Astrocyte (in vitro differentiated cells and primary cell): ENCODE measurements around the gene UBALD1. TPM values are rescaled to one million over a fixed set of nuclear protein-coding genes. Genes with fewer than 3 reads are reported as not detected.

ENCODE experiments used
- DNase-seq: peaks from one replicate; pipeline ENCODE4 v3.0.0-alpha.2; 2010; ENCODE audit warnings: low read depth
- FAIRE-seq: peaks from 2 replicates; lab custom pipeline; 2011; peaks lifted over from hg19 to GRCh38; lab: Jason Lieb, UNC
- H2AFZ ChIP-seq: 2 replicates; pipeline ENCODE4 v1.6.0; 2012; ENCODE audit warnings: low read depth, low read length, inconsistent platforms
- H3K27ac ChIP-seq: 2 replicates; pipeline ENCODE4 v1.5.1; 2011; ENCODE audit warnings: low read depth, low read length, inconsistent platforms
- H3K27me3 ChIP-seq: 2 replicates; pipeline ENCODE4 v1.6.0; 2011; ENCODE audit warnings: low read length, inconsistent platforms; ENCODE audit not compliant: insufficient read depth
- H3K36me3 ChIP-seq: 2 replicates; pipeline ENCODE4 v1.5.1; 2011; ENCODE audit warnings: low read length, inconsistent platforms; ENCODE audit not compliant: insufficient read depth
- H3K4me1 ChIP-seq: 2 replicates; pipeline ENCODE4 v1.5.1; 2011; ENCODE audit warnings: low read length, inconsistent platforms; ENCODE audit not compliant: insufficient read depth
- H3K4me2 ChIP-seq: 2 replicates; pipeline ENCODE4 v1.6.0; 2012; ENCODE audit warnings: low read length, inconsistent platforms
- H3K4me3 ChIP-seq: 2 replicates; pipeline ENCODE4 v1.5.1; 2011; ENCODE audit warnings: low read depth, mild to moderate bottlenecking, low read length, inconsistent platforms; ENCODE audit not compliant: insufficient read depth
- H3K79me2 ChIP-seq: 2 replicates; pipeline ENCODE4 v1.6.0; 2012; ENCODE audit warnings: mild to moderate bottlenecking, low read length, inconsistent platforms; ENCODE audit not compliant: insufficient read depth
- H3K9ac ChIP-seq: 2 replicates; pipeline ENCODE4 v1.6.0; 2012; ENCODE audit warnings: mild to moderate bottlenecking, low read length, inconsistent platforms
- H3K9me3 ChIP-seq: 2 replicates; pipeline ENCODE4 v1.5.1; 2012; ENCODE audit warnings: low read depth, mild to moderate bottlenecking, low read length, inconsistent platforms; ENCODE audit not compliant: insufficient read depth
- H4K20me1 ChIP-seq: 2 replicates; pipeline ENCODE4 v1.6.0; 2012; ENCODE audit warnings: low read length, inconsistent platforms; ENCODE audit not compliant: insufficient read depth
- H3K27ac Mint-ChIP-seq: one replicate; pipeline ENCODE4 v1.8.0; 2021; ENCODE audit warnings: mild to moderate bottlenecking, mixed read lengths; ENCODE audit not compliant: unreplicated experiment
- H3K27me3 Mint-ChIP-seq: one replicate; pipeline ENCODE4 v1.8.0; 2021; ENCODE audit warnings: low read depth, mixed read lengths; ENCODE audit not compliant: unreplicated experiment
- H3K36me3 Mint-ChIP-seq: one replicate; pipeline ENCODE4 v1.8.0; 2021; ENCODE audit warnings: low read depth, mixed read lengths; ENCODE audit not compliant: unreplicated experiment
- H3K4me1 Mint-ChIP-seq: one replicate; pipeline ENCODE4 v1.8.0; 2021; ENCODE audit warnings: low read depth, mixed read lengths; ENCODE audit not compliant: unreplicated experiment
- H3K4me3 Mint-ChIP-seq: one replicate; pipeline ENCODE4 v1.8.0; 2021; ENCODE audit warnings: mild to moderate bottlenecking, moderate library complexity, mixed read lengths; ENCODE audit not compliant: unreplicated experiment
- H3K9me3 Mint-ChIP-seq: one replicate; pipeline ENCODE4 v1.8.0; 2021; ENCODE audit warnings: mild to moderate bottlenecking, mixed read lengths; ENCODE audit not compliant: unreplicated experiment
- CTCF ChIP-seq: IDR thresholded peaks from 2 replicates; pipeline ENCODE4 v1.5.1; 2011; ENCODE audit warnings: low read depth, mild to moderate bottlenecking, inconsistent platforms, low read length, moderate library complexity; ENCODE audit not compliant: insufficient read depth
- EZH2 ChIP-seq: IDR thresholded peaks from 2 replicates; pipeline ENCODE4 v1.6.1; 2012; ENCODE audit warnings: mild to moderate bottlenecking, low read length, inconsistent platforms; ENCODE audit not compliant: insufficient read depth
- total RNA-seq: library from RNA; stranded (reverse); gene quantifications from 2 replicates; pipeline ENCODE4 v1.2.1, GENCODE V29; 2021

The UBALD1 gene
- total RNA-seq, 1 donor from 2014 or later: 53.0 TPM

- no peak overlapping the region for H3K4me3 ChIP-seq
- no peaks in the 10 kb centered on the region for H3K36me3 ChIP-seq
- no peak for TF ChIP-seq CTCF
- TF ChIP-seq EZH2: no peak
- Mint-ChIP-seq H3K4me1 (peaks cover 2% of the 10 kb centered on the region), H3K4me3 (no peak overlapping the region), H3K36me3 (no peaks in the 10 kb centered on the region), H3K27ac (no peak overlapping the region), H3K27me3 (no peaks in the 10 kb centered on the region), H3K9me3 (no peaks in the 10 kb centered on the region)
- H4K20me1 ChIP-seq: peaks cover 2% of the 10 kb centered on the region
- H3K27me3 ChIP-seq: no peaks in the 10 kb centered on the region
- no peak overlapping the region for H3K9ac ChIP-seq
- H2AFZ ChIP-seq: no peak overlapping the region
- H3K79me2 ChIP-seq: peaks cover 16% of the 10 kb centered on the region
- H3K9me3 ChIP-seq: no peaks in the 10 kb centered on the region
- no peak overlapping the region for H3K27ac ChIP-seq
- peaks cover 13% of the 10 kb centered on the region for H3K4me1 ChIP-seq
- H3K4me2 ChIP-seq: no peak overlapping the region
- DNase-seq (no peak), FAIRE-seq (no peak)
These were observed 4.1 kb upstream of the UBALD1 start for GRCh38 chr16:4618645-4619418.

GRCh38 chr16:4617880-4618279 is 3.2 kb upstream of the UBALD1 start:
- H3K4me3 ChIP-seq: no peak overlapping the region
- Mint-ChIP-seq H3K27ac (no peak overlapping the region), H3K36me3 (no peaks in the 10 kb centered on the region), H3K9me3 (no peaks in the 10 kb centered on the region), H3K4me3 (no peak overlapping the region), H3K4me1 (peaks cover 2% of the 10 kb centered on the region), H3K27me3 (no peaks in the 10 kb centered on the region)
- no peak for FAIRE-seq
- H2AFZ ChIP-seq: no peak overlapping the region
- H4K20me1 ChIP-seq: peaks cover 11% of the 10 kb centered on the region
- no peaks in the 10 kb centered on the region for H3K9me3 ChIP-seq
- no peak overlapping the region for H3K4me2 ChIP-seq
- H3K27ac ChIP-seq: no peak overlapping the region
- no peaks in the 10 kb centered on the region for H3K36me3 ChIP-seq
- TF ChIP-seq EZH2: no peak
- no peak for TF ChIP-seq CTCF
- peaks cover 25% of the 10 kb centered on the region for H3K79me2 ChIP-seq
- H3K9ac ChIP-seq: no peak overlapping the region
- no peaks in the 10 kb centered on the region for H3K27me3 ChIP-seq
- DNase-seq: no peak
- peaks cover 23% of the 10 kb centered on the region for H3K4me1 ChIP-seq
